Occipital lobe (tissue), 2 donors: ENCODE results near the gene PPARA. TPM values are rescaled to one million over a fixed set of nuclear protein-coding genes. Genes with fewer than 3 reads are reported as not detected.

Experiments
- DNase-seq: peaks from one replicate; lab custom pipeline; 2025; lab: John Stamatoyannopoulos, UW
- total RNA-seq: library from RNA; depleted of rRNA; stranded (reverse); fragments of >200 nt; gene quantifications from one replicate; pipeline ENCODE4 v1.2.3, GENCODE V29; 2014

The PPARA gene
- total RNA-seq: 3.3 TPM

DNA sequence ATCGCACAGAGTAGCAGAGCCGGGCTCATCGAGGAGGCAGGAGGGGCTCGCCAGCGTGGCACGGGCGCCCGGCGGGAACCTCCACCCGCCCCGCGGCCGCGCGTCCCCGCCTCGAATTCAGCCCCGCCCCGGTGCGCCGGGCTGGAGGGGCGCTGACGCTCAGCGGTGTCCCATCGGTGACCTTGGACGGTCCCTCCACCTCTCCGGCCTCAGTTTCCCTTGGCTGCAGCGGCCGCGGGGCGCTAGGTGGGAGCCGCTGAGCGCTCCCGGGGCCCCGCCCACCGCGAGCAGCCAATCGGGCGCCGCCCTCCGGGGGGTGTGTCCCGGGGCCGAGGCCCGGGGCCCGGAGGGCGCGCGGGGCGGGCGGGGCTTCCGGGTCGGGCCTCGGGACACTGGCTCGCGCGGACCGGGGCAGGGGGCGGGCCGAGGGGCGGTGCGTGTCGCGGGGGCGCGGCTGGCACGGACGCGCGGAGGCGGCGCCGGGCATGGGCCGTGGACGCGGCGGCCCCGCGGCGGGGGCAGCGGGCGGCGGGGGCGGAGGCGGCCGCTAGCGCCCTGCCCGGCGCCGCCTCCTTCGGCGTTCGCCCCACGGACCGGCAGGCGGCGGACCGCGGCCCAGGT is at the start of gene PPARA:
Gene PPARA, plus strand, starts transcription at position 493 of the 621 bp plus-strand sequence. CDS start 47,858 bp downstream, outside the sequence.
- DNase-seq: peak; percentile 76

DNA sequence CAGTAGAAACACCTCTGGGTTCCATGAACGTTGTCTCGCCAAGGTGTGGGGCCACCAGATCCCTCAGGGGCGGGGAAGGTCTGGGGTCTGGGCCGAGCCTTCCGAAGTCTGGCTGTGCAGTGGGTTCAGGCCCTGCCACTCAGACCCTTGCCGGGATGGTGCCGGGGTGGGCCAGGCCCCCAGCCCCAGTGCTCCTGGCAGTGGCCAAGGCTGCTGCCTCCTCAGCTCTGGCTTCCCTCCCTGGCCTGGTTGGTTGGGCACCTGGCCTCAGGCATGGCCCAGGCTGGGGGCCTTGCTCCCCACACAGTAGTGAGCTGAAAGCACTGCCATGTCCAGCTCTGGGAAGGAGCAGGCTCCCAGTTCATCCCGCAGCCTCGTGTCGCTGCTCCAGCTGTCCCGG is 48.2 kb upstream of the PPARA start:
- no peak for DNase-seq

DNA sequence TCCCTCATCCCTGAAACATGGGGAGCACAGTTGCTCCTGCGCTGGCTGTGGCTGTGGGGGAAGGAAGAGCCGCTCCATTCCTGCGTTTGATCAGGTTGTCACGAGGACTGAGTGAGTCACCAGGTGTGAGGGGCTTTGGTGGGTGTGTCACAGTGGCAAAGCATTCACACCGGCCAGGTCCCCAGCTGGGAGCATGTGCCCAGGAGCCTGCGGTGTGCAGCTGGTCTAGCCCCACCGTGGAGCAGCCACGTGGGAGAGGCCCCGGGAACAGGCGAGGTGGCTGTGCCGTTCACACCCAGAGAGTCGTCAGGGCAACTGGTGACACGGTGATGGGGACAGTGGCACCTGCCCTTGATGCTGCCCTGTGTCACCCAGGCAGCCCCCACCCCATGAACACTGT is 47.6 kb upstream of the PPARA start:
- DNase-seq: no peak

DNA sequence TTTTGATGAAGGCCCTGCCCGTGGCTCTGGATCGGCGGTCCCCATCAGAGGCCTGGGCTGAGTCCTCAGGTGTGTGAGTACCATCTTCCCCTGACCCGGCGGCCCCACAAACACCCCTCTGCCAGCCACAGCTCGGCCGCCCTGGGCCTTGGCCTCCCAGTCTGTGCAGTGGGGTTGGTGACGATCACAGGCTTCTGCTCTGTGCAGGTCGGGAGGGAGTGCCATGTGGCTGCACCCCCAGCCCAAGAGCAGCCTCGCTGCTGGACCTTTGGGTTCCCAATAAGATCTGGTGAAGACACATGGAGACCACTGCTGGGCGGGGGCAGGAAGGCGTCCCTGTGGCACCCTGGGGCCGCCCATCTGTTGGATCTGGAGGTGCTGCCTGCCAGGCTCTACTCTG is 47.1 kb upstream of the PPARA start:
- no peak for DNase-seq

DNA sequence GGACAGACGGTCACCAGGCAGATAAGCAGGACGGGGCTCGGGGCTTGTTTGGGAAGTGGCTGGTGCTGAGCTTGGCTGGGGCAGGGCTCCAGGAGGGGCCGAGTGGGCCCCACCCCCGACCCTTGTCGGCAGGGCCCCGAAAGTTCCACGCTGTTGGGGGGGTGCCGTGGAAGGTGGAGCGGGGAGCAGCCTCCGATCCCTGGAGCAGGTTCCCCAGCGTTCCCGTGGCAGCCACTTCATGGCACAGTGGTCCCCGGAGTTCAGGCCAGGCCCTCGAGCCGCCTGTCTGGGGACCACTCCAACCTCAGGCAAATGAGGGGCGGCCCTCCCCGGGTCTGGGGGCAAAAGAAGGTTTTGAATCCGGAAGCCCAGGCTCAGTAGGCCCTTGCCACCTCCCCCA is 46.7 kb upstream of the PPARA start:
- no peak for DNase-seq

DNA sequence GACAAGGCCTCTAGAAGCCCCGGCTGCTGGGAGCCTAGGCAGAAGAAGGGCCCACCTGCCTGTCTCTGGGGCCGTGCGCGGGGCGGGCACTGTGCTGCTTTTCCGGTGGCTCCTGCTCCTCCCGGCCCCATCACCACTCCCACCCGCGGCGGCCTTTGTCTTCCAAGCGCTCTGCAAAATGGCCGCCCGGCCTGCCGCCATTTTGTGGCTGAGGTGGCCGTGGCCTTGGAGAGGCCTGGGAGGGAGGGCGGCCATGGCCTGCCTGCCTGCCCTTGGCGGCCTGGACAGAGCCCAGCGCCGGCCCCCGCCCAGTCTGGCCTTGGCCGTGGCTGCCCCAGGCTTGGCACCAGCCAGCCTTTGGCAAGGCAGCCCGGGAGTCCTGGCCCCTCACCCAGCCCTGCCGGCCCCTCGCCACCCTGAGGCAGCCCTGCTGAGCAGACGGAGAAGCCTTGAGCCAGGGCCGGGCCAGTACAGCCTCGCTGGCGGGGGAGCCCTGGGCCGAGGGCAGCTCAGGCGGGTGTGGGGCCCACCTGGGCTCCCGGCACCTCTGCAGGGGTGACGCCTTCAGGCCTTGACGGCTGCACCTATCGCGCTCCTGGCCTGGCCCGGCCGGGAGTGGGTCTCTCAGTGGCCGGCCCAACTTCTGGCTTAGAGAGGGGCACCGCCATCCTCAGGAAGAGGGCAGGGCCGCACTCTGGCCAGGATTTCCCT is 46.0 kb upstream of the PPARA start:
- DNase-seq: no peak

DNA sequence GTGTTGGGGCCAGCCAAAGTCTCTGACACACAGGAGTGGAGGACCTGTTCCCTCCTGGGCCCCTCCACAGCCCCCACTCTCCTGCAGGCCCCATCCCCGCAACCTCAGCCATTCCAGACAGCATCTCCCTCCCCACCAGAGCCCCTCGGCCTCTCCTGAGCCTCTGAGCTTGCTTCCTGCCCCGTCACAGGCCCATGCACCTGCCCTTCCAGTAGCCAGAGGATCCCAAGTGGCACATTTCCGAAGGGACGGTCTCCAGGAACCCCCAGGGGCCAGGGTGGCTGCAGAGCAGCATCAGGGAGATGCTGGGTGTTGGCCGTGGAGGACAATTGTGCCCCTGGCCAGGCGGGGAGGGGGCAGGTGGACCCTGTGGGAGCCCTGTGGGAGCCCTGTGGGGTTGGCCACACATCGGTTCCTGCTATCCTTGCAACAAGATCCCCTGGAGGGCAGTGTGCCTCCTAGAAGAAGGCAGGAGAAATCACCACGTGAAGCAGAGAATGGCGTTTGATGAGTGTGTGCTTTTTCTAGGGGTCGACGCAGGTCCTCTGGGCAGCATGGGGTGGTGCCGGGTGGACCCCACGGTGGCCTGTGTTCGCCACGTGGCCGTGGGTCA is 45.3 kb upstream of the PPARA start:
- DNase-seq: no peak

DNA sequence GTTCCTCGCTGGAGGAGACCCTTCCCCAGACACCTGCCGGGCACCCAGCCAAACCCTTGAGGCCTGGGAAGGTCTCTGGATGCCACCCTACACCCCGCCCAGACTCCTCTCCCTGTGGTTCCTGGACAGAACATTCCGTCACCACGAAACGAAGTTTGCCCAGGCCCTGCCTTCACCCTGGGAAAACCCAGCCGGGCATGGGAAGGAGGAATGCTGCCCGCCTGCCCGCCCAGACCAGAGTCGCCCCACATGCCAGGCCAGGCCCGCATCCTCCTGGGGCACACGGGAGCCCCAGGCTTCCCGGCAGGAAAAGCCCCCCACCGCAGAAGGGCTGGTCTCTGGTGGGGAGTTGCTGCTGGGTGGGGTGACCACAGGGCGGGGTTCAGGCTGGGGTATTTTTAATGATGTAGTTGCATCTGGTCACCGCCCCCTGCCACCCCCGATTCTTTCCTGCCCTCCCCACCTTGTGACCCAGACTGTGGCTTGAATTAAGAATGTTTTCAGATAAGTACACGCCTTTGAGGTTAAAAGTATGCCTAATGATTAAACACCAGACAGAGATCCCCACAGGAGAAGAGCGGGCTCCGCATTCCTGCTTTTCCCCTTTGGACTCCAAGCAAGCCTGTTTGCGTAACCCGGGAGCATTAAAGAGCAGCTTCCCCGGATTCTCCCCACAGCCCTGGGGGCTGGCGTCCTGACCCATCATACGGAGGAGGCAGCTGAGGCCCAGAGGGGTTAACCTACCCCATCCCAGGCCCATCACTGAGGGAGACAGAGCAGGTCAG is 44.6 kb upstream of the PPARA start:
- DNase-seq: no peak

DNA sequence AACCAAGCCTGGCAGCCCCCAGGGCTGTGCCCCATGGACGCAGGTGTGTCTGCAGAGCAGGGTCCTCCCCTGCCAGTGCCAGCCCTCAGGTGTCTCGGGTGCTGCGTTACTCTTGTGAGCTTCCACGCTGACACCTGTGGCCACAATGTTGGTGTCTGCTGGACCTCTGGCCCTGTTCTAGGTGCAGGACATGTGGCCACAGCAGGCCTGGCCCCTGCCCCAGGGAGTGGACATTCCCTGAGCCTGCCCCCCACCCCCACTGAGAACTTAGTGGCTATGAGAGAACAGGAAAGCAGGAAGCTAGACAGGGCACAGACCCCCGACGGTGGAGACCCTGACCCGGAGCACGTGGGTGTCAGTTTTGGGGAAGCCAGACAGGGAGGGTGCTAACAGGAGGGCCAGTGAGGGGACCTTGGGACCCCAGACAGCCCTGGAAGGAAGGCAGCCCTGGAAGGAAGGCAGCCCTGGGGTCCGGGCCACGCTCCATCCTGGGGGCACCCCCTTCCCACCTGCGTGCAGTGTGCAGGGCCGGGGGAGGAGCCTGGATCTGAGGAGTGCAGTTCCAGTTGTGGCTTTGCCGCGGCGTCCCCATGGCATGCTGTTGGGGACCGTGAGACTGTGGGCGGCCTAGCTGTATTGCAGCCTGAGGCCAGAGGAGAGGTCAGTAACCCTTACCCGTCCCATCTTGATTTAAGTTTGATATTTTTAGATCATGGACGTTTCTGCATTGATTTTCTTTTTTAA is 43.9 kb upstream of the PPARA start:
- DNase-seq: no peak

DNA sequence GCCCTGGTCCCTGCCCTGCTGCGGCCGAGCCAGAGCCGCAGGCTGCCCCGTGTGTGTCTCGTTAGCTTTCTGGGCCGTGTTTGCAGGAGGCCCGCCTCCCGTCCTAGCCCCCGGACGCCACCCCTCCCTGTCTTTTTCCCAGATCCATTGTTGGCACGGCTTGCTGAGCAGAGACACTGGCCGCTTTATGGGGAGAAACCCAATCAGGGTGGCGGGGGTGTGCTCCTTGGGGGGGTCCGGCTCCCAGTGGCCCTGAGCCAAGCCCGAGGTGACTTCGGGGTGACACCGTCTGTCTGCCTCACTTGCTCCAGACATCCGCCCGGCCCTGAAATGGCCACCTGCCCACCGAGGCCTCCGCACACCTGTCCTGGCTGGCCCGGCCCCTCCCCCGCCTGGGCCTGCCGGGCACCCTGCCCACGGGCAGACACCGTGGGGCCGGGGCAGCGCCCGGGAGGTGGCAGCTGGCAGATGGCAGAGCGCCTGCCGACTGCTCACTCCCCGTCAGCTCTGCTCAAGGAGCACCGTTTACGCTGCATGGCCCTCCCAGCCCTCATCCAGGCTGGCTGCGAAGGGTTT is 43.1 kb upstream of the PPARA start:
- peak; percentile 62 for DNase-seq

DNA sequence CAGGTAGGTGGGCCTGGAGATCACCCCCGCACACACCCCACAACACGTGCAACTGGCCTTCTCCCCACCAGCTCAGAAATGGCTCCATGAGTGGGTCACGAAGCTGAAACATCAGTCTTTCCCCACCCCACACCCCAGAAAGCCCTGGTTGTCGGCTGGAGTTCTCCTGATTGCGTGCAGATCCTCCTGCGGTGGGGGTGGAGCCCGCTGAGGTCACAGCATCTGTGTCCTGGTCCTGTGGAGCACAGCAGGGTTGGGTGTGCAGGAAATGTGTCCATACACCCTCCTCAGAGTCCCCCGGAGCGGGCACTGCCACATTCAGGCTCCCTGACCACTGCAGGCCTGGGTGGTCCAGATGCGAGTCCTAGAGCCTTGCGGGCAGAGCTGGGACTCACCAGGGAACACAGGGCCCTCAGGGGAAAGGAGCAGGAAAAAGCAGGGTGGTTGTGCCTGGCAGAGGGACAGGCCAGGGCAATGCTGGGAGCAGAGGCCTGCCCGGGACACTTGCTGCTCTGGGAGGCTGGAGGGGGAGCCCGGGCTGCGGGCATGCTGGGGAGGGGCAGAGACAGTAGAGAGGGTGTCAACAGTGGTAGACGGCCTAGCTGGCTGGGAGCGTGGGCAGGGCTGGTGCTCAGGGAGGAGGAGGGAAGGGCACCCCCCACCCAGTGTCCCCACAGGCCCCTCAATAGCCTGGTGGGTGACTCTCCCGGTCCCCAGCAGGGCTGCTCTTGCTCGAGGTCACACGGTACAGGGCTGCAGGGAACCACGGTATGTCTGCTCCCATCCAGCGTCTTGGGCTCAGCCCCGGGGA is 42.4 kb upstream of the PPARA start:
- DNase-seq: no peak

DNA sequence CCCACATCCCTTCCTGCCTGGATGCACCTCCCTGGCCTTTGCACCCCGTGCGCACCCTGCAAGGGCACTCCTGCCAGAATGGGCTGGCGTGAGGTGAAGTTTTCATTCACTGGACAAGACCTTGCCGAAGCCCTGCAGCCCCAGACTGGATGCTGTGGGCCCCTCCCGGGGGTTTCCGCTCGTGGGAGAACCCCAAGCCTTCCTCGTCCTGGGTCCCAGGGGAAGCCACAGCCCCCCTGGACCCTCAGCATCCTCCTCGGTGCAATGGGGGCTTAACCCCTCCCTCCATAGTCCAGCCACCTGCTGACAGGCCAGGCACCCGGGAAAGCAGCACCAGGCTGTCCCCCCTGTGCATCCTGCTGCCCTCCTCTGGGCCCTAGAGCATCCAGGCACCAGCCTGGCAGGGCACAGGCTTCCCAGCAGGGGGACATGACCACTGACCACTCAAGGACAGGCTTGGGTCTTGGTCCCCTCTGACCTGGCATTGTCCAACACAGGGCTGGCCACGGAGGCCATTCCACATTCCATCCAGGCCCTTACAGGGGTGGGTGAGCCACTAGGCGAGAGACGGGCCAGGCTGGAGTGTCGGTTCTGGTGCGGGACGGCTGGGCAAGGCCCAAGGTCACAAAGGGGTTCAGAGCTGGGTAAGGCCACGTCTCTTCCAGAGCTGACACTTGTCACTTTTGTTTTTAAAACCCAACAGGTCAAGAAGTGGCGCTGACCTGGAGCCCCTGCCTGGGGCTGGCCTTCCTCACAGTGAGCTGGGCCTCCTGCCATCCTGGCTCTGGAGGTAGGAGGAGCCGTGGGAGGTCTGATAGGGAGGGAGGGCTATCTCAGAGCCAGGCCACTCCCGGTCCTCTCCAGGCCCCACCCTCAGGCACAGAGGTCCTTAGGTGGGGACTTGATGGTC is 41.5 kb upstream of the PPARA start:
- DNase-seq: no peak

DNA sequence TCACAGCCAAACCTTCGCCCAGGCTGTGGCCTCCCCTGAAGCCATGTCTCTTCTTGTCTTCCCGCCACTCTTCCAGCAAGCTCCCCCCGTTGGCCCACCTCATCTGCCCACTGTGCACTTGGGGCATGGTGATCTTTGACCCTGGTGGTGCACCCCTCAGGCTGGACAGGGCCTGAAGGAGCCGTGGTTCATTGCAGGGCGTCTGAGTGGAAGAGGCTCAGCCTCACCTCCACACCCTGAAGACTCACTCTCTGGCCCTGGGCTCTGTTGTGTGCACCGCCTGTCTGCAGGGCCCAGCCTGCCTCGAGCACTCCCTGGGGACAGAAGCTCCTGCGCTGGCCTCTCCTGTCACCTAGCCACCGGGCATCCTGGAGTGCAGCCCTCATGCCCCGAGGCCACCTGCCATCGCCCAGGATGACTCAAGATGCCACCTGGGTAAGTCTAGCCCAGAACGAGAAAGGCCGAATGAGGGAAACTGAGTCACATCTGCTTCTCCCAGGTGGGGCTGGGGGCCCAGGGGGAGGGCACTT is 40.8 kb upstream of the PPARA start:
- DNase-seq: no peak

DNA sequence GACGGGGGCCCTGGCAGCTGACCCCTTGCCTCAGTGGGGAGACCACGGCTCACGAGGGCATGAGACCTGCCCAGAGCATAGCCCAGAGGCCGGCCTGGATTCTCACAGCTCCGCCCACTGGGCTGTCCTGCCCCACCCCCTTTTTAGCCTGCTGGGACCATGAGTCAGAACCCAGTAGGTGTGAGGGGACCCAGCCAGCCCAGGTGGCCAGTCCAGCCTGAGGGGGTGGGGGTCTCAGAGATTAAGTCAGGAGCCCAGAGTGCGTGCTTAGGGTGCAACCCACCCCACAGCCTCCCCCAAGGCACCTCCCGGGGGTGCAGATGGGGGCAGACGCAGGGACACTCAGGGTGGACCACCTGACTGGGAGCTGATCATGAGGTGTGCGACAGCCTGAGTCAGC is 40.1 kb upstream of the PPARA start:
- no peak for DNase-seq

DNA sequence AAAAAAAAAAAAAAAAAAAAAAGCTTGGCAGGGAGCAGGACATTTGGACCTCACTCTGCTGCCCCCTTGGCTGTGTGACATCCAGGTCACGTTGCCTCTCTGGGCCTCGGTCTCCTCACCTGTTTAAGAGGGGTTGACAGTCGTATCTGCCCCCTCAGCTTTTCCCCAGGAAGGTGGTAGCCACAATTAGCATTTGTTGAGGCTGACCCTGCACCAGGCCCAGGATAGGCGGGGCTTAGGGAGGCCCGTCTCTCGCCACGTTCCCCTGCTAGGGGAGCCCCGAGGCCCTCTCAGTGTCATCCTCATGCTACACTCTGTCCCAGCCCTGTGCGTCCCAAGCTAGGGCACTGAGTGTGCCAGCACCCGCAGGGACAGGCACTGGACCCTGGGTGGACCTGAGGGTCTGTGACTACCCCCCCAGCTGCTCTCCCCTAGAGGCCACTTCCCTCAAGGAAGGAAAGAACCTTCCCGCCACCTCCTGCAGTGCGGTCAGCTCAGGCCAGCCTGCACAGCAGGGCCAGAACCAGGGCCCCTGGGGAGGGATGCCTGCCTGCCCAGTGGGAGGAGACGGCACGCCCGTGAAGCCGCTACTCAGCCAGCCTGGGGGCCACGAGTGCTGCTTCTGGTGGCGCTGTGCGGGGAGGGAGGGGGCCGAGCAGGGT is 38.5 kb upstream of the PPARA start:
- no peak for DNase-seq

DNA sequence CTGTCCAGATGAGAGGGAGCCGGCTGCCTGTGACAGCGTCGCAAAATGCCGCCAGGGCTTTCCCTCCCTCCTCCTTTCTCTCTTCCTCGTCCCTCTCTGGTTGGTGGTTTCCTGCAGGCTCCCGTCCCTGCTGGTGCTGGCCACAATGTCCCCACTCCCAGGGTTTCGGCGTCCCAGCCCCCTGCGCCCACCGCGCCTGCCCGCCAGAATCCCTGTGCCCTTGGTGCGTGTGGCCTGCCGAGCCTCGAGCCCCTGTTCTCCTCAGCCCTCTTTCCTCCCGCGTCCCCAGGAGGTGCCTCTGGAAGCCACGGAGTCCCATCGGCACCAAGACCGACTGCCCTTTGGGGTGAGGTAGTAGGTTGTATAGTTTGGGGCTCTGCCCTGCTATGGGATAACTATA is 37.9 kb upstream of the PPARA start:
- no peak for DNase-seq

DNA sequence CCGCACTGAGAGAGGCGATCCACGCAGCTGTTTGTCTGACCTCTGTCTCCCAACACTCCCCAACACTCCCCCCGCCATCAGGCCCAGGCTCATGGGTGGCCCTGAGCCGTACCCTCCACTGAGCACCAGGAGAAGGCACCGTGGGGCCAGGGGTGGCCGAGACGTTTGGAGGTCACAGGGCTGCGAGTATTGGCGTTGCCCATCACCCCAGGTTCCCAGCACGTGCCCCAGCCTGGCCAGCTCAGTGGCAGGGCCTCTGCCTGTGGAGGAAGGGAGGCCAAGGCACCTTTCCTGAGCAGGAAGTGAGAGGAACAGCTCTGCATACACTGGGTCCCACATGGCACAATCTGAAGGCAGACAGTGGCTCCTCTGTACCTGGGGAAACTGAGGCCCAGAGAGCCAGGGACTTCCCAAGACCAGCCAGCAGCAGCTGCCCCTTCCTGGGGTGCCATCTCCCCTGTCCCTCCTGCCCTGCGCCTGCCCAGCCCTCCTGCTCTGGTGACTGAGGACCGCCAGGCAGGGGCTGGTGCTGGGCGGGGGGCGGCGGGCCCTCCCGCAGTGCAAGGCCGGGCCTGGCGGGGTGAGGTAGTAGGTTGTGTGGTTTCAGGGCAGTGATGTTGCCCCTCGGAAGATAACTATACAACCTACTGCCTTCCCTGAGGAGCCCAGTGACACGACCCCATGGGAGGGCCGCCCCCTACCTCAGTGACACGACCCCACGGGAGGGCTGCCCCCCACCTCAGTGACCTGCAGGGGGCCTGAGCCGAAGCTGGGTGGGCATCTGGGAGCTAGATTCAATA is 37.0 kb upstream of the PPARA start:
- DNase-seq: no peak
